Measurements from ENCODE around the gene UBE2I. TPM values are rescaled to one million over a fixed set of nuclear protein-coding genes. Genes with fewer than 3 reads are reported as not detected.

Gene UBE2I
- total RNA-seq, 4 donors from 2014 or later = 54.1 to 119 (median 107) TPM

GRCh38 chr16:1334739-1335138 lies 25.3 kb downstream of the UBE2I start:
- Histone ChIP-seq H3K4me3 (peak overlapping the region in 3 of 4 donors; percentile 44 to 65 (median 58)), H3K4me1 (peaks cover 0 to 62% (median 30%) of the 10 kb centered on the region in 4 donors), H3K27me3 (peaks cover 0 to 21% of the 10 kb centered on the region in 2 donors), H3K27ac (peak overlapping the region in 1 of 4 donors; percentile 80), H3K9me3 (peaks cover 0 to 6% (median 0%) of the 10 kb centered on the region in 4 donors), H3K36me3 (no peaks in the 10 kb centered on the region)
- TF ChIP-seq POLR2A (IDR thresholded peaks at IDR 0.05) = no peak
- no peak for TF ChIP-seq CTCF (IDR thresholded peaks at IDR 0.05)
- no peak for DNase-seq

GRCh38 chr16:1335211-1335971 lies 26.0 kb downstream of the UBE2I start:
- Histone ChIP-seq H3K27me3 (peaks cover 0 to 21% of the 10 kb centered on the region in 2 donors), H3K27ac (peak overlapping the region in 1 of 4 donors; percentile 25), H3K36me3 (no peaks in the 10 kb centered on the region), H3K4me1 (peaks cover 0 to 62% (median 30%) of the 10 kb centered on the region in 4 donors), H3K4me3 (no peak overlapping the region), H3K9me3 (peaks cover 0 to 4% (median 0%) of the 10 kb centered on the region in 4 donors)
- TF ChIP-seq POLR2A (IDR thresholded peaks at IDR 0.05) = no peak
- no peak for TF ChIP-seq CTCF (IDR thresholded peaks at IDR 0.05)
- DNase-seq = peak in 2 of 3 donors; percentile 67 to 68

- DNase-seq = no peak
- TF ChIP-seq CTCF (IDR thresholded peaks at IDR 0.05) = no peak
- TF ChIP-seq POLR2A (IDR thresholded peaks at IDR 0.05) = no peak
- H3K9me3 ChIP-seq = no peaks in the 10 kb centered on the region
- H3K27ac ChIP-seq = no peak overlapping the region
- H3K4me1 ChIP-seq = peaks cover 0 to 61% (median 28%) of the 10 kb centered on the region in 4 donors
- no peaks in the 10 kb centered on the region for H3K36me3 ChIP-seq
- peaks cover 0 to 21% of the 10 kb centered on the region in 2 donors for H3K27me3 ChIP-seq
- no peak overlapping the region for H3K4me3 ChIP-seq
These were observed 26.6 kb downstream of the UBE2I start for GRCh38 chr16:1335996-1336395.

- no peaks in the 10 kb centered on the region for H3K36me3 ChIP-seq
- H3K27me3 ChIP-seq = peaks cover 0 to 21% of the 10 kb centered on the region in 2 donors
- TF ChIP-seq POLR2A (IDR thresholded peaks at IDR 0.05) = no peak
- no peak for TF ChIP-seq CTCF (IDR thresholded peaks at IDR 0.05)
- H3K4me3 ChIP-seq = no peak overlapping the region
- no peaks in the 10 kb centered on the region for H3K9me3 ChIP-seq
- DNase-seq = no peak
- H3K4me1 ChIP-seq = peaks cover 0 to 56% (median 22%) of the 10 kb centered on the region in 4 donors
- no peak overlapping the region for H3K27ac ChIP-seq
These were observed 27.2 kb downstream of the UBE2I start for GRCh38 chr16:1336619-1337018.

- Histone ChIP-seq H3K4me1 (peaks cover 2 to 57% (median 23%) of the 10 kb centered on the region in 4 donors), H3K36me3 (no peaks in the 10 kb centered on the region), H3K27ac (no peak overlapping the region), H3K27me3 (peaks cover 0 to 21% of the 10 kb centered on the region in 2 donors), H3K4me3 (no peak overlapping the region), H3K9me3 (no peaks in the 10 kb centered on the region)
- TF ChIP-seq POLR2A (IDR thresholded peaks at IDR 0.05) (no peak), CTCF (IDR thresholded peaks at IDR 0.05) (no peak)
- DNase-seq = no peak
These were observed 28.1 kb downstream of the UBE2I start for GRCh38 chr16:1337486-1337885.

Data from Peyer's patch (tissue), 4 donors.